ENCODE measurements around the gene PRICKLE3. TPM values are rescaled to one million over a fixed set of nuclear protein-coding genes. Genes with fewer than 3 reads are reported as not detected.

The PRICKLE3 gene
- total and polyA plus RNA-seq, 2 donors from 2014 or later = 3.4 to 11.6 TPM

- no peak for FAIRE-seq
- Histone ChIP-seq H3K27ac (ENCODE audit: low read depth in 2 of 2, low read length in 2 of 2) (no peak overlapping the region), H3K36me3 (ENCODE audit: control insufficient read depth in 2 of 3, insufficient read depth in 3 of 3, low read length in 3 of 3) (no peaks in the 10 kb centered on the region), H3K4me3 (ENCODE audit: low read length in 3 of 3) (no peak overlapping the region), H3K27me3 (ENCODE audit: control insufficient read depth, insufficient read depth, low read length) (no peaks in the 10 kb centered on the region), H3K9me3 (ENCODE audit: control insufficient read depth in 2 of 3, insufficient read depth in 1 of 3, low read length in 3 of 3) (no peaks in the 10 kb centered on the region), H3K4me1 (ENCODE audit: control insufficient read depth in 2 of 3, insufficient read depth in 2 of 3, low read depth in 1 of 3, low read length in 3 of 3) (peaks cover 0 to 1% (median 0%) of the 10 kb centered on the region in 3 donors), H3K9ac (ENCODE audit: low read length in 3 of 3) (no peak overlapping the region)
- no peak for DNase-seq
- intact Hi-C loops (cut with DNase I) = no loop called here
- no peak for TF ChIP-seq CTCF (IDR thresholded peaks at IDR 0.05; ENCODE audit: borderline replicate concordance, extremely low read depth, insufficient read depth)
Observed at GRCh38 chrX:49177873-49178480, 8.2 kb downstream of the PRICKLE3 start.

- Histone ChIP-seq H3K4me1 (ENCODE audit: control insufficient read depth in 2 of 3, insufficient read depth in 2 of 3, low read depth in 1 of 3, low read length in 3 of 3) (peaks cover 0 to 2% (median 0%) of the 10 kb centered on the region in 3 donors), H3K9me3 (ENCODE audit: control insufficient read depth in 2 of 3, insufficient read depth in 1 of 3, low read length in 3 of 3) (no peaks in the 10 kb centered on the region), H3K36me3 (ENCODE audit: control insufficient read depth in 2 of 3, insufficient read depth in 3 of 3, low read length in 3 of 3) (no peaks in the 10 kb centered on the region), H3K9ac (ENCODE audit: low read length in 3 of 3) (no peak overlapping the region), H3K27ac (ENCODE audit: low read depth in 2 of 2, low read length in 2 of 2) (no peak overlapping the region), H3K27me3 (ENCODE audit: control insufficient read depth, insufficient read depth, low read length) (no peaks in the 10 kb centered on the region), H3K4me3 (ENCODE audit: low read length in 3 of 3) (no peak overlapping the region)
- no peak for TF ChIP-seq CTCF (IDR thresholded peaks at IDR 0.05; ENCODE audit: borderline replicate concordance, extremely low read depth, insufficient read depth)
- FAIRE-seq (no peak), DNase-seq (no peak)
- intact Hi-C loops (cut with DNase I) = no loop called here
Observed at GRCh38 chrX:49177338-49177833, 8.8 kb downstream of the PRICKLE3 start.

GRCh38 chrX:49176421-49177326 is 9.5 kb downstream of the PRICKLE3 start:
- no peak for FAIRE-seq

More at GRCh38 chrX:49176421-49177326, 9.5 kb downstream of the PRICKLE3 start:
- intact Hi-C loops (cut with DNase I) = no loop called here
- no peak for TF ChIP-seq CTCF (IDR thresholded peaks at IDR 0.05; ENCODE audit: borderline replicate concordance, extremely low read depth, insufficient read depth)
- no peak overlapping the region for H3K4me3 ChIP-seq (ENCODE audit: low read length in 3 of 3)
- no peak overlapping the region for H3K27ac ChIP-seq (ENCODE audit: low read depth in 2 of 2, low read length in 2 of 2)
- no peak for DNase-seq
- H3K4me1 ChIP-seq (ENCODE audit: control insufficient read depth in 2 of 3, insufficient read depth in 2 of 3, low read depth in 1 of 3, low read length in 3 of 3) = peaks cover 0 to 2% (median 0%) of the 10 kb centered on the region in 3 donors
- H3K27me3 ChIP-seq (ENCODE audit: control insufficient read depth, insufficient read depth, low read length) = no peaks in the 10 kb centered on the region
- no peaks in the 10 kb centered on the region for H3K9me3 ChIP-seq (ENCODE audit: control insufficient read depth in 2 of 3, insufficient read depth in 1 of 3, low read length in 3 of 3)
- no peaks in the 10 kb centered on the region for H3K36me3 ChIP-seq (ENCODE audit: control insufficient read depth in 2 of 3, insufficient read depth in 3 of 3, low read length in 3 of 3)
- no peak overlapping the region for H3K9ac ChIP-seq (ENCODE audit: low read length in 3 of 3)
